KOPT-K1 (cell line): ENCODE measurements around the gene ARID3B.
"Not testable (repeated sequence)": the region's sequence is repeated elsewhere in the genome, so short reads cannot be mapped to it uniquely, and the experiment has no call there.

ENCODE experiments used
- H3K27ac ChIP-seq: fragments of 200-600 bp; sonication (generic); 2 replicates; pipeline ENCODE4 v1.5.1; 2016; ENCODE audit warnings: antibody characterized with exemption, mild to moderate bottlenecking, low read depth, low read length; ENCODE audit not compliant: poor library complexity, severe bottlenecking
- H3K36me3 ChIP-seq: fragments of 200-600 bp; sonication (generic); 2 replicates; pipeline ENCODE4 v1.5.1; 2017; ENCODE audit warnings: antibody characterized with exemption, mild to moderate bottlenecking, low read length, moderate library complexity; ENCODE audit not compliant: insufficient read depth
- H3K9me3 ChIP-seq: fragments of 200-600 bp; sonication (generic); 2 replicates; pipeline ENCODE4 v1.5.1; 2017; ENCODE audit warnings: antibody characterized with exemption, low read length, mild to moderate bottlenecking; ENCODE audit not compliant: insufficient read depth, poor library complexity, severe bottlenecking

ARID3B gene

DNA sequence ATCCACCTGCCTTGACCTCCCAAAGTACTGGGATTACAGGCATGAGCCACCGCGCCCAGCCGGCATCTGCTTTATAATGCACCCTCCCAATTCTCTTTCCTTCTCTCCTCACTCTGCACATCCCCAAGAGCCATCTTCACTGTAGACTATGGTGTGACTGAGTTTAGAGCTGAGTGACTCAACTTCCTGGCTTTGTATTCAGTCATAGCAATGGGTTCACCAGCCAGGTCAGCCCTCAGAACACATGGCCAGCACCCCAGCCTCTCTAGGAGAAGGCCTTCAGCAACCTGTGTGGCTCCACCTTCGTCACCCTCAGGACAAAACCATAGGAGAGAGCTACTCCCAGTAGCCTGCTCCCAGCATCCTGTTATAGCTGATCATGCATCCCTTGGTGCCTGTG is 33.0 kb downstream of the ARID3B start:
- peaks cover 98% of the 10 kb centered on the region for H3K36me3 ChIP-seq
- H3K27ac ChIP-seq, result no peak overlapping the region
- H3K9me3 ChIP-seq, result no peaks in the 10 kb centered on the region

DNA sequence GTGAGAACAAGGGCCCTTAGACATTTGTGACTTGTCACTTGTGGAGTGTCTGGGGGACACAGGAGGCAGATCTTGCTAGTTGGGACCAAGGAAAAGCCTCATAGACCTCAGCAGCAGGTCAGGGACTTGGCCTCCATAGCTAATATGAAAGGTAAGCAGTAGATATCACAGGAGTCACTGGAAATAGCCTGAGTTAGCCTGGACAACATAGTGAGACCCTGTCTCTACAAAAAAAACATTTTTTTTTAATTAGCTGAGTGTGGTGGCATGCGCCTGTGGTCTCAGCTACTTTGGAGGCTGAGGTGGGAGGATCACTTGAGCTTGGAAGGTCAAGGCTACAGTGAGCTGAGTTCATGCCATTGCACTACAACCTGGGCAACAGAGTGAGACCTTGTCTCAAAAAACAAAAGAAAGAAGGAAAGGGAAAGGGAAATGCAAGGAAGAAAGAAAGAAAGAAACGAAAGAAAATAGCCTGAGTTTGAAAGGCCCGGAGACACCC is 37.5 kb downstream of the ARID3B start:
- Histone ChIP-seq H3K9me3 (no peaks in the 10 kb centered on the region), H3K36me3 (peaks cover 100% of the 10 kb centered on the region), H3K27ac (no peak overlapping the region)

DNA sequence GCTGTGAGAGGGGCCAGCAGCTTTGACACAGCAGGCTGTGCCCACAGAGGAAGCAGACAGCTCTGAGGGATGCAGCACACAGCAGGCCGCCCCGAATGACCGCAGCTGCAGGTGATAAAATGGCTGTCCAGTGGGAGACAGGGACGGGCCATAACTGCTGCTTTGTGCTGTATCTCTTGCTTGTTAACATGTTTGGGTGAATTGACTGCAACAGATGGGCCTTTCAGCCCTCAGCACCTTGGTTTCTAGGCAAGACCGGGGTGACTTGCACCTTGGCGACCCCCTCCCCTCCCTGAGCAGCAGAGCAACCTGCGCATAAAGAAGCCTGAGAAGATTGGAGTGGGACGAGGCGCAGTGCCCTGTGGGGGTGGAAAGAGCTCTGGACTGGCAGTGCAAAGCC is 38.0 kb downstream of the ARID3B start:
- H3K9me3 ChIP-seq, result no peaks in the 10 kb centered on the region
- H3K27ac ChIP-seq, result no peak overlapping the region
- H3K36me3 ChIP-seq, result peaks cover 100% of the 10 kb centered on the region

DNA sequence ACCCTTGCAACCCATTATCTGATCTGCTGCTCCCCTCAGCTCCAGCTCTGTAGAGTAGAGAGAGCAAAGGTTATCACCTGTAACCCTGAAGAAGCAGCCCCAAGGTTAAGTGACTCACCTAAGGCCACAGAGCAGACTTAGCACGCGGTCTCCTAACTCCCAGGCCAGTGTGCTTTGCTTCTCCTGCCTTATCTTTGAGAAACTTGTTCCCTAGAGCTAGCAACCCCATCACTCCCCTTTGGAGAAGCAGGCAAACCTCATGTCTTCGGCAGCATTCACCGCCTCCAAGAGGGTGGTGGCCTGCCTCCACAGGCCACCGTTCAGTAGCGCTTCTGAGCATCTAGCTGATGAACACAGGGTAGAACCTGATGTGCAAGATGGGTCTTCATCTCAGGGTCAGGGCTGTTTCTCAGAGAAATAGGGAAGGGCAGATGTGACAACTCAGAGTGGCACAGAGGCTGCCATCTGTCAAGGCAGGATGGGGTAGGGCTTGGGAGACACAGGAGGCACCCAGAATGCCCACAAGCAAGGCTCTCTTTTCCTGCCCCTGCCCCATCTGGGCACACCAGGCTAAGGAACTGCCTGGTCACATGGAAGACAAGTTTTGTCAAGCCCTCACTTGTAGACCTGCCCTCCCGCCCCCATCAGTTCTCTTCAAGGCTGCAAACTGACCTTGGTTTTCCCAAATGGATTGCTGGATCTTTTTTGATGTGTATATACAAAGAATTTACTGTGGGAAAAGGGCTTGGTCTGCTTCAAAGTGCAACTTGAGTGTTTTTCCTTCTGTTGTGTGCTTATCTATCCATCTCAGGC is 39.7 kb downstream of the ARID3B start:
- H3K36me3 ChIP-seq, result peaks cover 100% of the 10 kb centered on the region
- no peak overlapping the region for H3K27ac ChIP-seq
- H3K9me3 ChIP-seq, result no peaks in the 10 kb centered on the region

DNA sequence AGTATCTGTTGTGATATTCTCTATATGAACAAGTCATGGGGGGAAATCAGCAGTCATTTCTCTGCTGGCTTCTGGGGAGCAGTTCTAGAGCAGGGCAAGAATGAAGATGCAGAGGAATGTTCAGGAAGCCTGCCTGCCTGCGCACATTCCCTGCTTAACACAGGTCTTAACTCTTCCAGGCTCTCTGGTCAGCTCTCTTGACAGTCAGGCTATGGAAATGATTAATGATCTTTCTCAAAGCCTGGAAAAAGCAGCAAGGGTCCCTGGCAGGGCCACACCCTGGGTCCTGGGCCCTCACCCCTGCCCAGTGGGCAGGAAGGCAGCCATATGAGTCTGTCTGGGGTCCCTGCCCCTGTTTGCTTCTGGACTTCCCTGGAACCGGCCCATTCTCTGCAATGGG is 43.2 kb downstream of the ARID3B start:
- no peaks in the 10 kb centered on the region for H3K9me3 ChIP-seq
- no peak overlapping the region for H3K27ac ChIP-seq
- peaks cover 97% of the 10 kb centered on the region for H3K36me3 ChIP-seq

DNA sequence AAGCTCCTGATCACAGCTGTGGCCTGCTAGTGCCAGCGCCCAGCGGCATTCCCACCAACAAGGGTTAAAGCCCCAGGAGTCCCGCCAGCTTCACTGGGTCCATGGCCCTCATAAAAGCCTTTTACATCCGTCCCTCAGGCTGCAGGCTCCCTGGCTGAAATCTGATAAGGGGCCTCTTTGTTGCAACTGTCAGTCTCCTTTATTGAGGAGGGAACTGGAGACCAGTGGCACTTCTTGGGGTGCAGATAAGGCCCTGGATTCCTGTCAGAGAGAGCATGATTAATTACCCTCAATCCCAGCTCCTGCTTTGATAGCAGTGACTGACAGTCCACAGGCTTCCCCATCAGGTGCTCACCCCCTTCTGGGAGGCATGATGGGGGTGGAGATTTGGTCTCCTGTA is 43.8 kb downstream of the ARID3B start:
- Histone ChIP-seq H3K9me3 (no peaks in the 10 kb centered on the region), H3K27ac (no peak overlapping the region), H3K36me3 (peaks cover 97% of the 10 kb centered on the region)

DNA sequence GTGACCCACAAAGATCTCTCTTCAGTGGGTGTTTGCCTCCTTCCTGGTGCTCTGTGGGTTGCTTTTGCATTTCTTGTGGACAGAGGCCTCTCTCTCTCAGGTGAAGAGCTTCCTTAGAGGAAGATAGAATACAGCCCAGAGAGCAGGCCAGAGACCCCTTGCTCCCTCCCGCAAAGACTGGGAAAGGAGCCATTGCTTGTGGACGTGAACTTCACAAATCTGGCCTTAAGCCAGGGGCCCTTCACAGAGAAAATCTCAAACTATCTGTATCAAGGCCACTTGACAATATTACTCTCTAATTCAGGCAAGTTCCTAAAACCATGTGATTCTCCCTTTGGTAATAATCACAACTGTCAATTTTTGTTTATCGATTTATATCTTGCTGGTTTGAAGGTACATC is 44.2 kb downstream of the ARID3B start:
- Histone ChIP-seq H3K27ac (no peak overlapping the region), H3K36me3 (peaks cover 97% of the 10 kb centered on the region), H3K9me3 (no peaks in the 10 kb centered on the region)

DNA sequence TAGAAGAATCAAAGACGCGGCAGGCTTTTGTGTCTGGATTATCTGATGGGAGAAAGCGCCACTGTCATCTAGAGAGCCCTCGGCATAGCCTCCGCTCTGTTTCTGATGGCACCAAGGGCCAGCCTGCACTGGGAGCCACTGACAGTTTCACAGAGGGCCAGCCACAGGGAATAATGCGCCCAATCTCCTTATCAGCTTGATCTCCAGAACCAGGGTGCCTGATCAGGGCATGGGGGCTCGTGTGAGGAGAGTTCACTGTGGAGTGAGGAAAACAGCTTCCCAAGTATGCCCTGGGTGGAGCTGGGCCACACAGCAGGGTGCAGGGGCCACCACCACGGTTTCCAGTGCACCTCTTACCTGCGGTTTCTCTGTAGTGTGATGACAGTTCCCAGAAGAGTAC is 44.8 kb downstream of the ARID3B start:
- Histone ChIP-seq H3K9me3 (no peaks in the 10 kb centered on the region), H3K36me3 (peaks cover 97% of the 10 kb centered on the region), H3K27ac (no peak overlapping the region)

DNA sequence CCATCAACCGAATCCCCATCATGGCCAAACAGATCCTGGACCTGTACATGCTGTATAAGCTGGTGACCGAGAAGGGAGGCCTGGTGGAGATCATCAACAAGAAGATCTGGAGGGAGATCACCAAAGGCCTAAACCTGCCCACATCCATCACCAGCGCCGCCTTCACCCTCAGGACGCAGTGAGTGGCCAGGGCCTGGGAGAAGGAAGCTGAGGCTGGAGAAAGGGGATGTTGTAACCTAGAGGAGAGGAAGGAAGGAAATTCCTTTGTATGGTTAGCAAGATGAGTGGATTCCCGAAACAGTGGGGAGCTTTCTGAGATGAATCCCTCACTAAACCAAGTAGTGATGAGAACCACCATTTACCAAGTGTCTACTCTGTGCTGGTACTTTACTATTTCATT is 48.8 kb downstream of the ARID3B start:
- H3K36me3 ChIP-seq, result peaks cover 97% of the 10 kb centered on the region
- H3K27ac ChIP-seq, result no peak overlapping the region
- no peaks in the 10 kb centered on the region for H3K9me3 ChIP-seq

DNA sequence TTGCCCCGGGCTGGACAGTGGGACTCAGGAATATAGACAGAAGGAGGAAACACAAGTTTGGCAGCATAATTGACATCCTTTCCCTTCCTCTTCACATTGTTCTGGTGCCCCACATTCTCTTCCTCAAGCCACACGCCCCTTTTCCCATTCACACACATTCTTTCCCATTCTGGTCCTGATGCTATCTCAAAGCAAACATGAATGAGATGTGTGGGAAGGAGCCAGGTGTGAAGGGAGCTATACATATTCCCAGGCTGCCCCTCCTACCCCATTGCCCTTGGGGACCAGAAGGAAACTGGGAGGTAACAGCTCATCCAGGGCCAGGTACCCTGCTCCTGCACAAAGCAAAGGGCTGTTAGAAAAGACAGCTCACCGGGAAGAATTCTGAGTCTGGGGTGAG is 51.2 kb downstream of the ARID3B start:
- H3K27ac ChIP-seq, result no peak overlapping the region
- peaks cover 81% of the 10 kb centered on the region for H3K36me3 ChIP-seq
- no peaks in the 10 kb centered on the region for H3K9me3 ChIP-seq

DNA sequence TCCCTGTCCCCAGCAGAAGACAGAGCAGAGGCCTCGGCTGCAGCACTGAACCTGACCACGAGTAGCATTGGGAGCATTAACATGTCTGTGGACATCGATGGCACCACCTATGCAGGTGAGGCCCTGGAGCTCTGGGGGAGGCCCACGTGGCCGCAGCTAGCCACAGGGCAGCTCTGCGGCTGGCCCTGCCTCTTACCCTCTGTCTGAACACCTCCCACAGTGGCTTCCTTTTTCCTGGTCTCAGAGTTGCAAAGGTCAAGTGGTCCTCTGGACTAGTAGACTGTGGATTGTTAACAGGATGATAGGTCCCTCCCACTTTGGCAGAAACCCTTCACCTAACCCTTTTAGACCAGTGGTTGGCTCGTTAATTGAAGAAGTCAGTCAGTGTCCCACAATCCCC is 52.1 kb downstream of the ARID3B start:
- H3K36me3 ChIP-seq, result peaks cover 78% of the 10 kb centered on the region
- no peak overlapping the region for H3K27ac ChIP-seq

DNA sequence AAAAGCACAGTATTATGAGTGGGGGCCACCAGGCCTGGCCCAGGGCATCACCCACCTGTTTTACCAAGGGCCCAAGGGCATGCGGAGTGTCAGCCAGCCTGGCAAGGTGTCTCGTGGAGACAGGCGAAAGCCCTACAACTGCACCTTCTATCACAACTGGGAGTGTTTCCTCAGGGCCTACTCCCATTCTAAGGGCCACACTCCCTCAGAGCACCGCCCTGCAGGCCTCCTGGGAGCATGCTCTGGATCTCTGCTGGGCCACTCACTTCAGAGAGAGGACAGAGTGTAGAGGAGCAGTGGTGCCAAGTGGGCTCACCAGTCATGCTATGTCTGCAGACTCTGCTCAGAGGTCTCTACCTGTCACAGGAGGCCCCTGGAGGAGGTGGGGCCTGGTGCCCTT is 53.4 kb downstream of the ARID3B start:
- Histone ChIP-seq H3K36me3 (peaks cover 79% of the 10 kb centered on the region), H3K27ac (no peak overlapping the region), H3K9me3 (no peaks in the 10 kb centered on the region)

More for the DNA sequence above, 52.1 kb downstream of the ARID3B start:
- no peaks in the 10 kb centered on the region for H3K9me3 ChIP-seq

DNA sequence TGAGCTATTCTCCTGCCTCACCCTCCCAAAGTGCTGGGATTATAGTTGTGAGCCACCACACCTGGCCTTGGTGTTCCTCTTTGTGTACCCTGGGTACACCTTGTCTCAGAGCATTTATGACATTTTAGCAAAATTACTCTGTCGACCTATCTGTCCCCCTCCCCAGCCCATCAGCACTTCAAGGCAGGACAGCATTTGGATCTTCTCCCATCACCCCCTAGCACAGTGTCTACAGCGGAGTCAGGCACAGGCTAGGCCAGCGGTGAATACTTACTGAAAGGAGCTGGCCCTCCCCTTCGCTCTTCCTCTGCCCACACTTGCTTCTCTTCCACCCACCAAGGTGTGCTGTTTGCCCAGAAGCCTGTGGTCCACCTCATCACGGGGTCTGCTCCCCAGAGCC is 54.3 kb downstream of the ARID3B start:
- Histone ChIP-seq H3K27ac (no peak overlapping the region), H3K36me3 (peaks cover 77% of the 10 kb centered on the region), H3K9me3 (no peaks in the 10 kb centered on the region)

DNA sequence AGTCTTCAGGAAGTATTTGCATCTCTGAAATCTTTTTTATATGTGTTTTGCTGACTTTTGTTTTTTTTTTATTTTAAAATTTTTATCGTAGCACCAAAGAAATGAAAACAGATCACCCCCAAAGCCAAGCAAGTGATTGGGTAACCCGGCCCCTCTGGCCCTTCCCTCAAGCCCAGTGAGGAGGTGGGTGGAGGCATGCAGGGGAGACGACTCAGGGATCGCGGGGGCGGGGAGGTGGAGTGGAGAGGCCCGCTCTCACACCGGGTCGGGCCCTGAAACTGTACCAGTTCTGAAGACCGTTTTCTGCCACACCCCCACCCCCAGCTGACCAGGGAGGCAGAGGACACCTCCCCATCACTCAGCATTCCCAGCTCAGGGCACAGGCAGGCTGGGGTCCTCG is 55.7 kb downstream of the ARID3B start:
- not testable (repeated sequence) for H3K9me3 ChIP-seq, H3K27ac ChIP-seq
- H3K36me3 ChIP-seq, result peaks cover 62% of the 10 kb centered on the region

DNA sequence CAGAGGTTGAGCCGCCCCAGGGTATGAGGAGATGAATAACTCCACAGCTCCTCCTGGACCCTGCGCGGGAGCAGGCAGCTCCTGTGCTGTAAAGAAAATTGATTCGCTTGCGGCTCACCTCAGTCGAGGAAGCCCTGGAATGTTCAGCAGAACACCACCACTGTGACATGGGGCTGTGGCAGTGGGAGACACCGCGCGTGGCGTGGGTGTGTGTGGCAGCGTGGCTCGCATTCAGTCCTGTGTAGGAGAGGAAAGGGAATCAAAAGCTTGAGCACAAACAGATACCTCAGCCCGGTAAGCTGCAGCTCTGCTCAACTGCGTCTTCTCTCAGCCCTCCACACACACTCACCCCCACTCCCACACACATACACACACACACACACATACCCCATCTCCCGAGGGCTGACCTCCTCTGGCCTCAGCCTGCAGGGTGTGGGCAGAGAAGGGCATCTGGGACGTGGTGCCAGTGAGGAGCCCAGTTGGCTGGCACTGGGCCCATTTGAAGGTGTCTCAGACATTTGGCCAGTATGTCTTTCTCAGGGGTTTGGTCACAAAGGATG is 56.2 kb downstream of the ARID3B start:
- H3K9me3 ChIP-seq, H3K27ac ChIP-seq: not testable (repeated sequence)
- H3K36me3 ChIP-seq, result peaks cover 57% of the 10 kb centered on the region
